Lower leg skin (tissue), 3 donors: ENCODE data around the gene DDN.

Experiments
- CTCF ChIP-seq, 3 donors: fragments of 450-650 bp; IDR thresholded peaks; one replicate each; pipeline ENCODE4 v1.5.1; 2016; ENCODE audit warnings: antibody characterized with exemption in 3 of 3, mild to moderate bottlenecking in 3 of 3, moderate library complexity in 2 of 3
- POLR2A ChIP-seq, 2 donors: fragments of 450-650 bp; IDR thresholded peaks; one replicate each; pipeline ENCODE4 v1.6.1; 2016 to 2017; ENCODE audit warnings: antibody characterized with exemption in 2 of 2, mild to moderate bottlenecking in 1 of 2, moderate library complexity in 1 of 2

- no peak for TF ChIP-seq CTCF (IDR thresholded peaks at IDR 0.05)
- TF ChIP-seq POLR2A (IDR thresholded peaks at IDR 0.05) = no peak
These were observed 51.4 kb downstream of the DDN start for GRCh38 chr12:48947727-48948126.
